T-cell (primary cell): ENCODE data around the gene DCAF5. TPM values are rescaled to one million over a fixed set of nuclear protein-coding genes. Genes with fewer than 3 reads are reported as not detected.

Source experiments
- ATAC-seq, 4 experiments: fragments of 200-7000 bp in 3 of 4; fragments of 150-1000 bp in 1 of 4; cut with Tn5 transposase; replicated peaks in 1 of 4; 1 replicate in 3 of 4; 2 replicates in 1 of 4; pipeline ENCODE4 v1.10.0; 2021; ENCODE audit warnings: moderate library complexity in 3 of 4, mild to moderate bottlenecking in 2 of 4, moderate number of reproducible peaks in 1 of 4
- CTCF ChIA-PET, 2 donors: fragments of 300-600 bp; sonication (Branson Sonifier 250); formaldehyde crosslinking; loops; one replicate each; lab custom pipeline; 2022; ENCODE audit warnings: antibody characterized with exemption in 2 of 2; lab: Charles Lee
- POLR2A ChIA-PET, 2 donors: fragments of 300-600 bp; sonication (Branson Sonifier 250); formaldehyde crosslinking; loops; one replicate each; lab custom pipeline; 2022; ENCODE audit warnings: antibody characterized with exemption in 2 of 2; lab: Charles Lee
- DNase-seq, 35 experiments: peaks; one replicate each; pipeline versions ENCODE4 v3.0.0 to v3.0.0-alpha.2; 2013 to 2023
- H3K27ac ChIP-seq: one replicate; pipeline ENCODE4 v1.5.1; 2013; ENCODE audit warnings: low read length
- H3K27me3 ChIP-seq, 2 experiments: replicated peaks in 1 of 2; 1 replicate in 1 of 2; 2 replicates in 1 of 2; pipeline versions ENCODE4 v1.6.1 to v1.7.0; 2013; ENCODE audit warnings: low read length in 1 of 2, mixed read lengths in 1 of 2; ENCODE audit not compliant: control insufficient read depth in 2 of 2, insufficient read depth in 2 of 2; ENCODE audit errors: extremely low read depth in 1 of 2
- H3K36me3 ChIP-seq, 2 donors: 1 replicate in 1 of 2; 2 replicates in 1 of 2; pipeline versions ENCODE4 v1.6.1 to v1.7.0; 2013; ENCODE audit warnings: low read length in 1 of 2; ENCODE audit not compliant: control insufficient read depth in 2 of 2, insufficient read depth in 1 of 2; ENCODE audit errors: extremely low read depth in 1 of 2
- H3K4me1 ChIP-seq, 2 experiments: 1 replicate in 1 of 2; 2 replicates in 1 of 2; pipeline versions ENCODE4 v1.6.1 to v1.7.0; 2013; ENCODE audit warnings: low read length in 2 of 2, mixed read lengths in 1 of 2; ENCODE audit not compliant: insufficient read depth in 2 of 2, control insufficient read depth in 1 of 2; ENCODE audit errors: extremely low read depth in 1 of 2
- H3K4me3 ChIP-seq, 2 donors: 1 replicate in 1 of 2; 2 replicates in 1 of 2; pipeline versions ENCODE4 v1.5.1 to v1.7.0; 2013; ENCODE audit warnings: mild to moderate bottlenecking in 2 of 2, low read length in 1 of 2, moderate library complexity in 1 of 2; ENCODE audit not compliant: control insufficient read depth in 1 of 2; ENCODE audit errors: extremely low read depth in 1 of 2
- H3K9me3 ChIP-seq: 2 replicates; pipeline ENCODE4 v1.7.0; 2013
- H3K27ac Mint-ChIP-seq, 2 donors: one replicate each; pipeline ENCODE4 v1.8.0; 2020 to 2021; ENCODE audit warnings: mild to moderate bottlenecking in 2 of 2, mixed read lengths in 2 of 2
- H3K27me3 Mint-ChIP-seq, 2 donors: one replicate each; pipeline ENCODE4 v1.8.0; 2021 to 2022; ENCODE audit warnings: mixed read lengths in 2 of 2
- H3K36me3 Mint-ChIP-seq: one replicate; pipeline ENCODE4 v1.8.0; 2021; ENCODE audit warnings: mixed read lengths
- H3K4me1 Mint-ChIP-seq, 3 donors: one replicate each; pipeline ENCODE4 v1.8.0; 2020 to 2022; ENCODE audit warnings: mixed read lengths in 3 of 3, mild to moderate bottlenecking in 1 of 3
- H3K4me3 Mint-ChIP-seq, 3 donors: one replicate each; pipeline ENCODE4 v1.8.0; 2020 to 2022; ENCODE audit warnings: mild to moderate bottlenecking in 3 of 3, mixed read lengths in 3 of 3, moderate library complexity in 3 of 3
- H3K9me3 Mint-ChIP-seq, 3 donors: one replicate each; pipeline ENCODE4 v1.8.0; 2020 to 2022; ENCODE audit warnings: mixed read lengths in 3 of 3
- WGBS: methylation state at CpG from one replicate; pipeline ENCODE4 v1.1.5; 2013; ENCODE audit warnings: missing lambda C conversion rate; ENCODE audit not compliant: insufficient coverage; 5-methylcytosine and 5-hydroxymethylcytosine counted together
- total RNA-seq, 35 experiments: library from RNA in 6 of 35; stranded (reverse) in 6 of 35; fragments of 120-200 nt in 1 of 35; gene quantifications; one replicate each; pipeline versions ENCODE4 v1.2.1 to v1.2.4 and lab custom pipeline; 2013 to 2026

The DCAF5 gene
- total RNA-seq, 5 donors from 2014 or later (not counting 1 experiment from before 2014, with no cell fraction given): 60.3 to 80.8 (median 64.2) TPM

DNA sequence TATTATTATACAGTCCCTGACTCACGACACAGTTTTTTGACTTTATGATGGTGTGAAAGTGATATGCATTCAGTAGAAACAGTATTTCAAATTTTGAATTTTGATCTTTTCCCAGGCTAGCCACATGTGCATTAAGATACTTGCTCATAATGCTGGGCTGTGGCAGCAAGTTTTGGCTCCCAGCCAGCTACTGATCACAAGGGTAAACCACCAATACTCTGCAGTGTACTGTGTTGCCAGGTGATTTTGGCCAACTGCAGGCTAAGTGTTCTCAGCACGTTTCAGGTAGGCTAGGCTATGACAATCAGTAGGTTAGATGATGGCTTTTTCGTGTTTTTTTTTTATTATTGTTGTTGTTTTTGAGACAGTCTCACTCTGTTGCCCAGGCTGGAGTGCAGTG, 104.5 kb downstream of the DCAF5 start:
- H3K9me3 ChIP-seq: no peaks in the 10 kb centered on the region
- no peak overlapping the region for H3K4me3 ChIP-seq
- H3K4me1 Mint-ChIP-seq: peaks cover 6 to 15% (median 9%) of the 10 kb centered on the region in 3 donors
- ChIA-PET POLR2A (no interaction called here), CTCF (interaction anchor here (0.6 to 0.7 kb wide), 2 partner anchors 47 to 250 kb away, joined by 3 to 5 read pairs; no protein-coding TSS in a partner anchor)
- H3K36me3 ChIP-seq: peaks cover 0 to 19% of the 10 kb centered on the region in 2 donors
- H3K27me3 ChIP-seq: peaks cover 0 to 4% of the 10 kb centered on the region in 2 experiments
- WGBS: 74% methylated on average over 2 of the region's 3 CpGs
- DNase-seq (peak in 26 of 35 experiments; percentile 4 to 54 (median 26)), ATAC-seq (peak in 3 of 4 experiments; percentile 38 to 69 (median 52))
- no peak overlapping the region for H3K27ac ChIP-seq
- H3K9me3 Mint-ChIP-seq: no peaks in the 10 kb centered on the region
- no peaks in the 10 kb centered on the region for H3K27me3 Mint-ChIP-seq
- H3K36me3 Mint-ChIP-seq: peaks cover 15% of the 10 kb centered on the region
- H3K4me1 ChIP-seq: no peaks in the 10 kb centered on the region
- no peak overlapping the region for H3K4me3 Mint-ChIP-seq
- no peak overlapping the region for H3K27ac Mint-ChIP-seq

DNA sequence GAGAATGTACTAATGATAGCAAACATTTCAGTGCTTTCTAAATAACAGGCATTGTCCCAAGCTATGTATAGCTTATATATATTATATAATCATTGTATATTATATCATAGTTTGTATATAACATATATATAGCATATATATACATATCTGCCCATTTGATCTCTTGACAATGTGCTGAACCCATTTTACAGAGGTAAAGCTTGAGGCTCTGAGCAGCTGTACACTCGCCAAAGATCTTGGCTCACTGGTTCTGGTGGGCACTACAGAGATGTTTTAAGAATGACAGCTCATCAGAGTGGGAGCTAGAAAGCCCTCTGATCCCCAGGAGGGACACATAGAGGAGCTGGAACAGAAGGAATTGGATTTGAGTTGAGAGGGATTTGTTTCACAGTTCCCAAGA, 105.7 kb downstream of the DCAF5 start:
- WGBS: no CpG with 5 or more reads among the region's 1 CpG
- no peak overlapping the region for H3K4me3 ChIP-seq
- Mint-ChIP-seq H3K4me3 (no peak overlapping the region), H3K27me3 (no peaks in the 10 kb centered on the region), H3K27ac (peak overlapping the region in 1 of 2 donors; percentile 69), H3K9me3 (no peaks in the 10 kb centered on the region), H3K36me3 (peaks cover 7% of the 10 kb centered on the region), H3K4me1 (peaks cover 16 to 19% (median 17%) of the 10 kb centered on the region in 3 donors)
- H3K27ac ChIP-seq: no peak overlapping the region
- H3K36me3 ChIP-seq: peaks cover 0 to 7% of the 10 kb centered on the region in 2 donors
- no peaks in the 10 kb centered on the region for H3K9me3 ChIP-seq
- DNase-seq (no peak), ATAC-seq (no peak)
- H3K27me3 ChIP-seq: peaks cover 0 to 7% of the 10 kb centered on the region in 2 experiments
- CTCF ChIA-PET: no interaction called here
- POLR2A ChIA-PET: no interaction called here
- H3K4me1 ChIP-seq: no peaks in the 10 kb centered on the region

DNA sequence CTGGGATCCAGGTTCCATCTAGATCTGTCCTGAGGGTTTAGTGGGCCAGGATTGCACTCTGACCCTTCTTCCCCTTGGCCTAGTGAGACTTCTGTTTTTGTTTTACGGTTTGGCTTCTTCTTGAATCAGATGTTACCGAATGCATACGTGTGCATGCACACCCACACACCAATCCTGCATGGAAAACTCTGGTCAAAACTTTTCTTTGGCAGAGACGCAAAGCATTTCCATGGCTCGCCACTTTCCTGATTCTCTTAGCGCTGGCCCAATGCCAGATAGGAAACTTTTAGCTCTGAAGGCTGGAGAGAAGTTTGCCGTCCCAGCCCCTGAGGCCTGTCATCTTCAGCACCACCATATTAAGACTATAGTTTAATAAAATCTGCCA, 106.5 kb downstream of the DCAF5 start:
- no peaks in the 10 kb centered on the region for H3K9me3 ChIP-seq
- DNase-seq (no peak), ATAC-seq (no peak)
- Mint-ChIP-seq H3K9me3 (no peaks in the 10 kb centered on the region), H3K27ac (no peak overlapping the region), H3K27me3 (peaks cover 3 to 6% of the 10 kb centered on the region in 2 donors), H3K4me3 (no peak overlapping the region), H3K36me3 (peaks cover 7% of the 10 kb centered on the region), H3K4me1 (peaks cover 14 to 19% (median 16%) of the 10 kb centered on the region in 3 donors)
- H3K4me3 ChIP-seq: no peak overlapping the region
- no peak overlapping the region for H3K27ac ChIP-seq
- WGBS: 96% methylated on average over 4 of the region's 7 CpGs
- CTCF ChIA-PET: no interaction called here
- peaks cover 0 to 9% of the 10 kb centered on the region in 2 experiments for H3K27me3 ChIP-seq
- peaks cover 0 to 2% of the 10 kb centered on the region in 2 donors for H3K36me3 ChIP-seq
- H3K4me1 ChIP-seq: no peaks in the 10 kb centered on the region
- POLR2A ChIA-PET: no interaction called here

DNA sequence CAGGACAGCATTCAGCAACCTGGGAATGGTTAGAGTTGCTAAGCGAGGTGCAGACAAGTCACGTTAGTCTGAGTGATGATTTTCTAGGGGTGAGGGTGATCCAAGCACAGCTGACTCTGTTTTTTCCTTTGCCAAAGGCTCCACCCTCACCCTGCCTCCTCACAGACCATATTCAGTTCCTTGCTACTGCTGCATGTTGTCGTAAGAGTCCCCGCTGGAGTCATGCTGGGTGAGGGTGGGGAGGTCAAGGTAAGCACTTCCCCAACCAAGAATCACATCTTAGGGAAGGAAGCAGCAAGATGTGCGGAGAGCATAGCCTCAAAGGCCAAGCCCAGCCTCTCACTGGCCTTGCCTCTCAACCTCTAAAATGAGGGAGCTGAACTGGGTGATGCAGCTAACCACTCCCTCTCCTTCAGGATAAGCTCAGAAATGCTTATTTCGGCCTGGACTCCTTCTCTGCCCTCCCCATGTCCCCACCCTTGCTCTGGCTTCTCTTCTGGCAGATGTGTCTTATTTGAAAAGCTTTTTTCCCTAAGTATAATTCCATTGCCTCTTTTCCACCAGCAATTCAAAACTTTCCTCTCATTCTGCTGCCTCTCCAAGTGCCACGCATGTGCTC, 107.0 kb downstream of the DCAF5 start:
- no peak overlapping the region for H3K4me3 Mint-ChIP-seq
- 100% methylated on average over 1 of the region's 7 CpGs for WGBS
- ATAC-seq: no peak
- H3K4me1 Mint-ChIP-seq: peaks cover 10 to 19% (median 16%) of the 10 kb centered on the region in 3 donors
- H3K27ac ChIP-seq: no peak overlapping the region
- no peak for DNase-seq
- H3K27ac Mint-ChIP-seq: peak overlapping the region in 1 of 2 donors; percentile 54
- POLR2A ChIA-PET: no interaction called here
- H3K9me3 ChIP-seq: no peaks in the 10 kb centered on the region
- CTCF ChIA-PET: no interaction called here
- peaks cover 0 to 9% of the 10 kb centered on the region in 2 experiments for H3K27me3 ChIP-seq
- no peaks in the 10 kb centered on the region for H3K9me3 Mint-ChIP-seq
- no peaks in the 10 kb centered on the region for H3K36me3 ChIP-seq
- H3K27me3 Mint-ChIP-seq: peaks cover 3 to 11% of the 10 kb centered on the region in 2 donors
- no peaks in the 10 kb centered on the region for H3K4me1 ChIP-seq
- no peak overlapping the region for H3K4me3 ChIP-seq
- H3K36me3 Mint-ChIP-seq: peaks cover 5% of the 10 kb centered on the region

DNA sequence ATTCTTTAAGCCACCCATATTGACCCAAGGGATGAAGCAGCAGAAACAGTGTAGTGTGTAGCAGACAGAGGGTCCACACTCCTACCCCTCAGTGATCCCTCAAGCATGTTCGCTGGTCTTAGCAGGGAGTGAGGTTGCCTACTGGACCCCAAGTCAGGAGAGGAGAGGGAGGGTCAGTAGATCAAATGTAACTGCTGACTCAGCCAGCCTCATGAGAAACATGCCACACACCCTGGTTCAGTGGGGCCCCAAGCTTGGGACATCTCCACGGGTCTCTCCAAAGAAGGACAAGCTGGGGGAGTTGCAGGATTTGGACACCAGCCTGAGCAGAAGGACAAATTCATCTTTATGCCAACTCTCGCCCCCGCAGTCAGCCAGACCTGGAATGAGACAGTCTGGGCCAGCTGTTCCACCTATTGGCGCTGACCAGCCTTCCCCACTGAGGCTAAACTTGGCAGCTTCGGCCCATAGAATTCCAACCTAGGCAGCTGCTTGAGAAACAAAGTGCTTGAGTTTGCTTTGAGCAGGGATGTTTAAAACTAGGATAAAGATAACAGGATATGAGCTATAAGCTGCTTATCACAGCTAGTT, 107.9 kb downstream of the DCAF5 start:
- 86% methylated on average over 4 of the region's 6 CpGs for WGBS
- Mint-ChIP-seq H3K4me3 (no peak overlapping the region), H3K9me3 (no peaks in the 10 kb centered on the region), H3K36me3 (no peaks in the 10 kb centered on the region), H3K27ac (no peak overlapping the region), H3K4me1 (peaks cover 10 to 19% (median 16%) of the 10 kb centered on the region in 3 donors), H3K27me3 (peaks cover 3 to 13% of the 10 kb centered on the region in 2 donors)
- ATAC-seq (no peak), DNase-seq (no peak)
- Histone ChIP-seq H3K4me1 (no peaks in the 10 kb centered on the region), H3K4me3 (no peak overlapping the region), H3K9me3 (no peaks in the 10 kb centered on the region), H3K27ac (no peak overlapping the region), H3K36me3 (no peaks in the 10 kb centered on the region), H3K27me3 (peaks cover 0 to 9% of the 10 kb centered on the region in 2 experiments)
- CTCF ChIA-PET: no interaction called here
- POLR2A ChIA-PET: no interaction called here

DNA sequence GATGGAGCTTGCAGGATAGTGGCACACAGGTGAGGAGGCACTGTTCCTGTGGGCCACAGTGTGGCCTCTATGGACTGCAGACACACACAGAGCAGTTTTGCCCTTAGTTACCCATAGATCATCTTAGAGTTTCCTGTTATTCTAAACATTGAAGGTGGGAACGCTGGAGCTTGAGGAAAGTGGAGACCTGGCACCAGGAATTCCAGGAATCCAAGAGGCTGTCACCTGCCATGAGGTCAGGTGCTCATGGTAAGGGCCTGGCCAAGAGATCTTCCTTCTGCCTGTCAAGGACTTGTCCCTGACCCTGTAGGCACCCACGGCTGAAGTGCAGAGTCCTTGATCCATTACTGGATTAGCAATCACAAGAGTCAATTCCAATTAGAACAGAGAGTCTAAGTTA, 108.6 kb downstream of the DCAF5 start:
- DNase-seq (no peak), ATAC-seq (no peak)
- no peak overlapping the region for H3K4me3 ChIP-seq
- H3K36me3 Mint-ChIP-seq: no peaks in the 10 kb centered on the region
- H3K36me3 ChIP-seq: no peaks in the 10 kb centered on the region
- no peaks in the 10 kb centered on the region for H3K4me1 ChIP-seq
- no peak overlapping the region for H3K27ac ChIP-seq
- H3K4me3 Mint-ChIP-seq: no peak overlapping the region
- no peaks in the 10 kb centered on the region for H3K9me3 ChIP-seq
- WGBS: 80% methylated on average over 2 of the region's 2 CpGs
- POLR2A ChIA-PET: no interaction called here
- H3K9me3 Mint-ChIP-seq: no peaks in the 10 kb centered on the region
- H3K27me3 ChIP-seq: peaks cover 0 to 9% of the 10 kb centered on the region in 2 experiments
- CTCF ChIA-PET: no interaction called here
- no peak overlapping the region for H3K27ac Mint-ChIP-seq
- peaks cover 10 to 19% (median 16%) of the 10 kb centered on the region in 3 donors for H3K4me1 Mint-ChIP-seq
- H3K27me3 Mint-ChIP-seq: peaks cover 4 to 14% of the 10 kb centered on the region in 2 donors
